Jurkat, Clone E6-1 (cell line): ENCODE results near the gene ITIH6.
"Not testable (repeated sequence)": the region's sequence is repeated elsewhere in the genome, so short reads cannot be mapped to it uniquely, and the experiment has no call there.

Experiments
- DNase-seq: peaks from one replicate; pipeline ENCODE4 v3.0.0-alpha.2; 2011; ENCODE audit warnings: low read depth, low spot score
- H3K4me3 ChIP-seq: 2 replicates; pipeline ENCODE4 v1.5.1; 2011; ENCODE audit warnings: mild to moderate bottlenecking, low read length, control low read depth, moderate library complexity

Gene ITIH6

DNA sequence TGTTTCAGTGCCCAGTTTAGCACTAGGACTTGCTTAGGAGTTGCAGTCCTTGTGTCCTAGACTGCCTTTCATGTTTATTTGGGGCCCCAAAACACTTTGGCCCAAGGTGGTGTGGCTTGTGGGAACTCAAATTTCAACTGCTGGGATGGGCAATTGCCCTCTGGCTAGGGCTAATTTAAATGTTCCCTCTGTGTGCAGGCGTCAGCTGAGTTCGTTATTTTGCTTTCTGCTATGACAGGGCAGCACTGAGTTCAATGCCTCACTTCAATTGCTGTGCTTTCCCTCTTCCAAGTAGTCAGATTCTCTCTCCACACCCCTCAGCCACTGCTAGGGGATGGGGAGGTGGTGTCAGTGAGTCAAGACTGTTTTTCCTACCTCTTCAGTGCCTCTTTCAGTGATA lies 51.1 kb downstream of the ITIH6 start:
- H3K4me3 ChIP-seq, result no peak overlapping the region
- DNase-seq, result no peak

DNA sequence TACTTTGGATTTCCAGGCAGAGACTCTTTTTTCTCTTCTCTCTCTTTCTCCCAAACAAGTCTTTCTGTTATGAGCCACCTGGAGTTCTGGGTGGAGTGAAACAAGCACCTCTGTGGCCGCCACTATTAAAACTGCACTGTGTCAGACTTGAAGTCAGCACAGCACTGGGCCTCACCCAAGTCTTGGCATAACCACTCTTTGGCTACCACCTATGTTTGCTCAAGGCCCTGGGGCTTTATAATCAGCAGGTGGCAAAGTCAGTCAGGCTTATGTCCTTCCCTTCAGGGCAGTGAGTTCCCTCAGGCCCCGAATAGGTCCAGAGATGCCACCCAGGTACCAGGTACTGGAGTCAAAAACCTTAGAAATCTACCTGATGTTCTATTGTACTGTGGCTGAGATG lies 52.4 kb downstream of the ITIH6 start:
- H3K4me3 ChIP-seq, result no peak overlapping the region
- DNase-seq, result no peak

DNA sequence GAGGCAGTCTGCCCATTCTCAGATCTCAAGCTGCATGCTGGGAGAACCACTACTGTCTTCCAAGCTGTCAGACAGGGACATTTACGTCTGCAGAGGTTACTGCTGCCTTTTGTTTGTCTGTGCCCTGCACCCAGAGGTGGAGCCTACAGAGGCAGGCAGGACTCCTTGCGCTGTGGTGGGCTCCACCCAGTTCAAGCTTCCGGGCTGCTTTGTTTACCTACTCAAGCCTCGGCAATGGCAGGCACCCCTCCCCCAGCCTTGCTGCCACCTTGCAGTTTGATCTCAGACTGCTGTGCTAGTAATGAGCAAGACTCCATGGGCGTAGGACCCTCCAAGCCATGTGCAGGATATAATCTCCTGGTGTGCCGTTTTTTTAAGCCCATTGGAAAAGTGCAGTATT lies 59.5 kb downstream of the ITIH6 start:
- DNase-seq, result peak; percentile 19
- not testable (repeated sequence) for H3K4me3 ChIP-seq

DNA sequence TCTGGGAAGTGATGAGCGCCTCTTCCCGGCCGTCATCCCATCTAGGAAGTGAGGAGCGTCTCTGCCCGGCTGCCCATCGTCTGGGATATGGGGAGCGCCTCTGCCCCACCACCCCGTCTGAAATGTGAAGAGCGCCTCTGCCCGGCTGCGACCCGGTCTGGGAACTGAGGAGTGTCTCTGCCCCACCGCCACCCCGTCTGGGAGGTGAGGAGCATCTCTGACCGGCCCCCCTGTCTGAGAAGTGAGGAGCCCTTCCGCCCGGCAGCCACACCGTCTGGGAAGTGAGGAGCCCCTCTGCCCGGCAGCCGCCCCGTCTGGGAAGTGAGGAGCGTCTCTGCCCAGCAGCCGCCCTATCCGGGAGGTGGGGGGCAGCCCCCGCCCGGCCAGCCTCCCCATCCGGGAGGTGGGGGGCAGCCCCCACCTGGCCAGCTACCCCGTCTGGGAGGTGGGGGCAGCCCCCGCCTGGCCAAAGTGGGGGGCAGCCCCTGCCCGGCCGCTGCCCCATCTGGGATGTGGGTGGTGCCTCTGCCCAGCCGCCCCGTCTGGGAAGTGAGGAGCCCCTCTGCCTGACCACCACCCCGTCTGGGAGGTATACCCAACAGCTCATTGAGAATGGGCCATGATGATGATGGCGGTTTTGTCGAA lies 61.6 kb downstream of the ITIH6 start:
- not testable (repeated sequence) for DNase-seq, H3K4me3 ChIP-seq

DNA sequence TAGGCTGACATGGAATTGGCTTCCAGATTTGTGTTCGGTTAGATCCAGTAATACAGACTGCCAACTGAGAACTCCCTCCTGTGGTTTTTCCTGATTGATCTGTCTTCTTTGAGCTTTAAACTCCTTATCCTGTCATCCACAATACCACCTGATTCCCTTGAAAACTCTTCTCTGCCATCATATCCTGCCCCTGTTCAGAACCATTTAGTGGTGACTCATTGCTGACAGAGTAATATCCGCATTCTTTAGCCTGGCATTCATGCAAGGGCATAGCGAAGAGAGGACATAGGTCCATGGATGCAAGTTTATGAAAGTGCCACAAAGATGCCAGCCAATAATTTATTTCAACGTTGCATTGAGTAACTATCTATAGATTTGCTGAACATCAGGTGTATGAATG lies 76.6 kb downstream of the ITIH6 start:
- DNase-seq, result no peak
- no peak overlapping the region for H3K4me3 ChIP-seq

- no peak overlapping the region for H3K4me3 ChIP-seq
- DNase-seq, result no peak
Measured at GRCh38 chrX:54715621-54716020, 82.4 kb downstream of the ITIH6 start.

DNA sequence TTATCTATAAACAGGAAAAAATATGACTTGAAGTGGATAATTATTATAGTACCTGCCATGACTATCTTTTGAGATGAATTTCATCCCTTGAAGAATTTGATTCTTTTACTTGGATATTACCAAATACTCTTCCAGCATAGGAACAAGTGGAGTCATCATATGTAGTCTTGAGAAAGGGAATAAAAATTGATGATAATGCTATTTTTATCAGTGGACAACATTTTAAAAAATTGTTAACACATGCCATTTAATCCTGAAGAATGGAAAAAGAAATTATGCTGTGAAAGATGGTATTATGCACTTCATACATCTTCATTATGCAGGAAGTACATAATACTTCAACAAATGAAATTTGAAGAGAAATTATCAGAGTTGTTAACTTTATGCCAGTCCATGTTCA lies 83.6 kb downstream of the ITIH6 start:
- no peak overlapping the region for H3K4me3 ChIP-seq
- DNase-seq, result no peak

DNA sequence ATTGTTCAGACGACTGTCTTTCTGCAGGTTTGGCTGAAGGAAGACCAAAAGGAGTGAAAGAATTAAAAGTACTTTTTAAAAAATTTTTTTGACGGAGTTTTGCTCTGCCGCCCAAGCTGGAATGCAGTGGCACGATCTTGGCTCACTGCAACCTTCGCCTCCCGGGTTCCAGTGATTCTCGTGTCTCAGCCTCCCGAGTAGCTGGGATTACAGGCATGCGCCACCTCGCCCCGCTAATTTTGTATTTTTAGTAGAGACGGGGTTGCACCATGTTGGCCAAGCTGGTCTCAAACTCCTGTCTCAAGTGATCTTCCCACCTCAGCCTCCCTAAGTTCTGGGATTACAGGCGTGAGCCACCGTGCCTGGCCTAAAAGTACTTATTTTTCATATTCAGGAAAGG lies 86.3 kb downstream of the ITIH6 start:
- DNase-seq, result no peak
- no peak overlapping the region for H3K4me3 ChIP-seq

DNA sequence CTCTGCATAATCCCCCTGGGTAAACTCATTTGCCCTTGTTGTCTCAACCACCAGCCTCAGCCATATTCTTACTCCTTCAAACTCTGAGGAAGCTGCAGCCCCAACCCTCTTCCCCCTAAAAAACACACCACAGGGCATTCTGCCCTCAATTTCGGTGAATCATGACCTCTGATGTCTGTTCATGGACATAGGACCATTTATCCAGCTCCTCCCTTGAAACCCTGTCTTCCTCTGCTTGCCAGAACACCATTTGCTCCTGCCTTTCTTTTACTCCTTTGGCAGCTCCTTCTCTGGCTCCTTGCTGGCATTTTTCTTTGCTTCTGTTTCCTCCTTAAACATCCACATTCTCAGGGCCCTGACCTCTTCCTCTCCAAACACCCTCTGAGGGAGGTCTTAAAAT lies 87.1 kb downstream of the ITIH6 start:
- no peak for DNase-seq
- no peak overlapping the region for H3K4me3 ChIP-seq

- no peak for DNase-seq
- no peak overlapping the region for H3K4me3 ChIP-seq
Measured at GRCh38 chrX:54708404-54708803, 89.7 kb downstream of the ITIH6 start.
